Measurements from ENCODE around the gene CACTIN.

CACTIN gene

GRCh38 chr19:3622224-3622623, 4.4 kb downstream of the CACTIN start:
- DNase-seq: no peak

DNA sequence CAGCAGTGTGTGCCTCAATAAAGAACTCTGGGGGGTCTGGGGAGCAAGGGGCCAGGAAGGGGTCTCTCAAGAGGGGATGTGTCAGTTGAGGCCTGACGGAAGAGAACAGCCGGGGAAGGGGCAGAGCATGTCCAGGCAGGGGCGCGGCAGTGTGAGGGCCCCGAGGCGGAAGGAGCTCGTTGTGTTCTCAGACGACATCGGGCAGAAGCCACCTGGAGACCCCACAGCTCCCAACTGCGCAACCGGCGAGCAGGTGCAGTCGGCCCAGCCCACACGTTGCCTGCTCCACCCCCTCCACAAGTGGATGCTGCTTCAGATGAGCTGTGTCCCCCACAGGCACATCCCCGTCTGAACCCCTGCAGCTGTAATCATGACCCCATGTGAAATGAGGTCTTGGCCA, 4.9 kb downstream of the CACTIN start:
- DNase-seq: no peak

GRCh38 chr19:3620817-3621547, 5.6 kb downstream of the CACTIN start:
- no peak for DNase-seq

- no peak for DNase-seq
Measured at GRCh38 chr19:3620145-3620816, 6.3 kb downstream of the CACTIN start.

DNA sequence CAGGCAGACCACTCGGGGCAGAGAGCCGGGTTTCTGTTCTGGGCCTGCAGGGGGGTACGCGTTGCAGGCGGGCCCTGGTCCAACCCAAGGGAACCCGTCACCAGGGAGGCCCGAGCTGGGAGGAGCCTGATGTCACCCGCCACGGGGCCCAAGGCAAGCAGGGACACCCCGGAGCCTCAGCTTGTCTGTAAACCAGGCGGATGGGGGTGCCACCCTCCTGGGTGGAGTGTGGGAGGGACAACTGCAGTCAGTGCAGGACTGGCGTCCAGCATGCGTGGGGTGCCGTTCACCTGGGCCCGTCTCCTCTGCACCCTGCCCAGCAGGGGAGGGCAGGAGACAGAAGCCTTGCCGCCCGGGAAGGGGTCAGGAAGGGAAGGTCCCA, 7.0 kb downstream of the CACTIN start:
- no peak for DNase-seq

DNA sequence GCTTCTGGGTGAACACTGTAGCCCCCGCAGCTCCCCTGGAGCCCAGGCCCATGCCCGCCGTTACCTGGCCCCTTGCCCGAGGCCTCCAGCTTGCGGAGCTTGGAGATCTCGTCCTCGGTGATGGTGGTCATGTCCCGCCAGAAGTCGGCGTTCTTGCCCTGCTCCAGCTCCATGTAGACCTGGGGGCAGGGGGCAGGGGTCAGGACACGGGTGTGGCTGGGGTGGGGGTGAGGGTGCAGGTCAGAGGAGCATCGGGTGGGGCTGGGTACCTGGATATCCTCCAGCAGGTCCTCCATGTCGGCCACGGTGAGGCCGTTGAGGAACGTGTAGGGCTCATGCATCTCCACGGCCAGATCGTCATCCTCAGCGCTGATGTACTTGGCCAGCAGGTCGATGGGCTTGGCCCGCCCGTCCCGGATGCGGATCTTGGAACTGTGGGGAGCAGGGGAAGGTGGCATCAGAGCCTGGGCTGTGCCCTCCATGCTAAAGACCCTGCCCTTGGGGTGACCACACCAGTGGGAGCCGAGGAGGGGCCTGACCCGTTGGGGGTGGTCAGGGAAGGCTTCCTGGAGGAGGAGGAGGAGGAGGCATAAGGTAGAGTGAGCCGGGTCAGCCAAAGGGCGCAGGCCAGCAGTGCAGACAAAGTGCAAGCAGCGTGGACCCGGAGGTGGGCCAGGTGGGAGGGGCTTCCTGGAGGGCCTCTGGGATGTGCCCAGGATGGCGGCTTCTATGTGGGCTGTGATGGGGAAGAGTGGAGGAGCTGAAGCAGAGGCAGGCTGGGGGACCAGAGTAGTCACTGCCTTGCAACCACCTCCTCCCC, 7.6 kb downstream of the CACTIN start:
- no peak for DNase-seq

- DNase-seq: no peak
Measured at GRCh38 chr19:3618144-3618810, 8.3 kb downstream of the CACTIN start.

- no peak for DNase-seq
Measured at GRCh38 chr19:3617463-3617862, 9.1 kb downstream of the CACTIN start.

DNA sequence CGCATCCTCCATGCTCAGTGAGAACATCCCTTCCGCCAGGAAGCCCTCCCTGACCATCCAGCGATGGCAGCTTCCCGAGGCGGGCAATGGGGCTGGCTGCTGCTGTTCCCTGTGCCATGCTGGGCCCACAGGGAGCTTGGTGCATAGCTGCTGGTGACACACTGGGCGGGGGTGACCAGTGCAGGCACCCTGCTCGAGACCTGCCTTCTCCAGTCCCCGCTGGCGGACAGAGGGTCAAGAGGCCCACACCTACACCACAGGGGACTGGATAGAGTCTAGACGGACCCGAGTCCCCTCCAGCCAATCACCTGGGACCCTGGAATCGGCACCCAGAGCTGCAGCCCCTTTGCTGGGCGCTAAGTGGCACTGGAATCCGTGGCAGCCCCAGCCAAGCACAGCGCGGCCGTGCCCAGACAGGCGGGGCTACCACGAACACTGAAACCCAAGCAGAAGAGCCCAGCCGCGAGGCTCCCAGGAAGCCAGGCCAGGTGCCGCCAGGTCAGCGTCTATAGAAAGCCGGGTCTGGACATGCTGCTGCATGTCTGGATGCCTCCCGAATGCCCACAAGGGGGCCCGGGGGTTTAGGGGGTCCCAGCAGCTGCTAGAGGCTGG, 11.0 kb downstream of the CACTIN start:
- DNase-seq: no peak

DNA sequence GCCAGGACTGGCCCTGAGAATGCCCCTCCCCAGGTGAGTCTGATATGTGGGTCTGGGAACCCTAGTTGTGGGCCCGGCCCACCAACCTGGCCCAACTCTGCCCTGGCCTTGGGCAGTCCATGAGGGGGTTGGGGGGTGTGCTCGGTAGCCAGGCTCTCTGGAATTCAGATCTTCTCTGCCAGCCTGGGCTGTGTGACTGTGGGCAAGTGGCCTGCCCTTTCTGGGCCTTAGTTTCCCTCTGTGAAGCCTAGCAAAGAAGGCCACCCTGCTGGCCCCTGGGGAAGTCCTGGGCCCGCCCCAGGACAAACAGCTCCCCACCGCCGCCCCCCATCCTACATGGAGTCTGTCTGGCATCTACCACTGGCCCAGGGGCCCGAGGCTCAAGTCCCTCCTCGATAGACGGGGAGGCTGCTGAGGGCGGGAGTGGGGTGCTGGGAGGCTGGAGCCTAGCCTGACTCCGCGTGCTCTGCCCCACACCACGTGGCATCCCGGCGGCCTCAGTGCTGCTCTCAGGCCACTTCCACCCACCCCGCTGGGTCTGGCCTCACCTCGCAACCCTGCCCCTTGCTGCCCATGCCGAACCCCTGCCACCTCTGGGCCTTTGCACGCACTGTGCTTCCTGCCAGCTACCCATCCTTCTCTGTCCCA, 11.6 kb downstream of the CACTIN start:
- no peak for DNase-seq

DNA sequence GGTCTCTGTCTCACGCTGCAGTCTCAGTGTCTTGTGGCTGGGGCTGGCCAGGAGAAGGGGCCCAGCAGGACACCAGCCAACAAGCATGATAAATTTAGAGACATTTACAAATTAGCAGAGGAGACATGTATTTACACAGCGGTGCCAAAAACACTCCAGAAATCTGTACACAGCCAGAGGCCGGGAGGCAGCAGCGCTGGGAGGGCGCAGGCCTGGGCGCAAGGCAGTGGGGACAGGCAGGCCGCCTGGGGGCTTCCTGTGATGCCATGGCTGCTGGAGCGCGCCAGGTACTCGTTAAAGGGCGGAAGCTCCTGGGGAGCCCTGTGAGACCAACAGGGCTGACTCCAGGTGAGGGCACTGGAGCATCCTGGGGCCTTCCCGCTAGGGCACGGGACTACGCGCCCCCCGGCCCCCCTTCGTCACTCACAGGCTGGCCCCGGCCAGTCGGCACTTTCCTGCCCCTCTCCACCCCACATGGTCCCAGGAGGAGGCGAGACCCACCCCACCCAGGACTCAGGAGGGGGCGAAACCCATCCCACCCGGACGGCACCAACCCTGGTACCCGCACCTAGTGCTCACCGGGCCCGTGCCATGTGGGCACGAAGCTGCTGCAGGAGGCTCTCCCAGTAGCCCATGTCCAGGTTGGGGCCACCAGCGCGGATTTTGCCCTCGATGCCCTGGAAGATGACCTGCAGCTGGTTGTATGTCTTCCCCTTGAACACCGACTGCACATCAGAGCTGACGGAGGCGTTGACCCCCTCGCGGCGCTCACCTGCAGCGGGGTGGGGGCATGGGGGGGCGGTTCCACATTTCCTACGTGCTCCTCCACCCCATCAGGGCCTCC, 12.6 kb downstream of the CACTIN start:
- DNase-seq: no peak

DNA sequence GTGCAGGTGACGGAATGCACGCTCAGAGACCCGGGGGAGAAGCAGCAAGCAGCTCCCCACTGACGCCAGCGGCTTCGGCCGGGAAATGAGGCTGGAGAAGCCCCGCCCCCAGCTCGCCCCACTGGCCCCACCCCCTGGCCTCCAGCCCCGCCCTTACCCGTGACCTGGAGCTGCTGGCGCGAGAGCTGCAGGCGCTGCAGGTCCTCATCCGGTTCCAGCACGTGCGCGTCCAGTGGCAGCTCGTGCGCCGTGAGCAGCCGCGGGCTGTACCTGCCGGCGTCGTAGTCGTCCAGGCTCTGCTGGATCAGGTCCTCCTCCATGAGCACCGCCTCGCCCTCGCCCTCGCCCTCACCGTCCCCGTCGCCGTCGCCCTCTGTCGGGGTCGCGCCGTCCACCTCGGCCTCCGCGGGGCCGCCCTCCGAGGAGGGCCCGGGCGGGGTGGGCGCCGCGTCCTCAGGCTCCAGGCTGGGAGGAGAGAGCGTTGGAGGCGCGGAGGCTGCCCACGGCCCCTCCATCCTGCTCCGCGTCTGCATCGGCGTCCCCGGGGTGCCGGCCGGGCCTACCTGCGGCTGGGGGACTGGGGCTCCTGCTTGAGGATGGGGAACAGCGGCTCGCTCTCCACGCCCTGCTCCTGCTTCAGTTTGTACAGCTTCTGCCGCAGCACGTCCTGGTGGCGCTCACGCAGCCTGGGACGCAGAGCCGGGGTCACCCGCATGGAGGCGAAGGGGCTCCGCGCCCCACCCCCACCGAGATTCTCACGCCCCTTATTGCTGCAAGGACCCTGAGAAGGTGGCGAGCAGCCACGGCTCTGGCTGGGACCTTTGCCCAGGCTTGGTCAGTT, 13.5 kb downstream of the CACTIN start:
- DNase-seq: no peak

- DNase-seq: no peak
Measured at GRCh38 chr19:3612330-3612729, 14.3 kb downstream of the CACTIN start.

GRCh38 chr19:3611841-3612240, 14.7 kb downstream of the CACTIN start:
- DNase-seq: no peak

- DNase-seq: no peak
Measured at GRCh38 chr19:3610745-3611717, 15.6 kb downstream of the CACTIN start.

GRCh38 chr19:3609779-3610719, 16.5 kb downstream of the CACTIN start:
- DNase-seq: no peak

DNA sequence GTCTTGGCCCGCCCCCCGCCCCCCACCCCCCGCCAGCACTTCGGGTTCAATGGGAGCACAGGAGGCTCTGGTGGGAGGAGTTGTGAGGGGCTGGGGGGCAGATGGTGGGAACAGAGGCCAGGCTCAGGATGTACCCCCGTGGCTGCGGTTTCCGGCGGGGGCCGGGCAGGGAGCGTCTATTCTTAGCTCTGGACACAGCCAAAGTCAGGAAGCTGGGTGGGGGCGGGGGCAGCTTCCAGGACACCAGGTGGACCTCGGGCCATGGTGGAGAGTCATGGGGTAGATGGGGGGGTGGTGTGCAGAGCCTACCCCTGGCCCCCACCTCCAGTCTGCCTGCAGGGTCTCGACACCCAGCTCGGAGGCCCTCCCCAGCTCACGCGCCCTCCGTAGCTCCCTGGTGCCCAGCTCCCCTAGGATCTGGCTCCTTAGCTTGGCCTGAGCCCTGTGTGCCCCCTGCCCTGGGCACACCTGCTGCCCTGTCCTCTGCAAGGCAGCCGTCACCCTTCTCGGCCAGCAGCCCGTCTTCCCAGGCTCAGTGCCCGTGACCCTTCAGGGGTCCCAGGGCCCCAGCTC, 17.8 kb downstream of the CACTIN start:
- no peak for DNase-seq
